ENCODE results near the gene PRKAG2. TPM values are rescaled to one million over a fixed set of nuclear protein-coding genes. Genes with fewer than 3 reads are reported as not detected.

The PRKAG2 gene
- total and polyA plus RNA-seq, 2 of the 8 experiments (the other 6 are each of a cell fraction or from before 2014, with no cell fraction given) = 7.5 to 18.1 TPM

GRCh38 chr7:151693140-151693539 lies 183.8 kb downstream of the PRKAG2 start:
- H3K4me3 ChIP-seq (ENCODE audit: extremely low read depth in 1 of 4, insufficient read depth in 2 of 4, low read depth in 3 of 4, low read length in 4 of 4) = no peak overlapping the region
- no peak overlapping the region for H2BK15ac ChIP-seq (ENCODE audit: low read length)
- TF ChIP-seq MAFK (IDR thresholded peaks at IDR 0.05; ENCODE audit: low read depth, low read length) (no peak), GABPA (IDR thresholded peaks at IDR 0.05; ENCODE audit: borderline replicate concordance, insufficient read depth, low read length) (no peak), BCL11A (IDR thresholded peaks at IDR 0.05; ENCODE audit: low read depth in 2 of 2, low read length in 2 of 2) (no peak)
- H3K23me2 ChIP-seq (ENCODE audit: low read depth, low read length) = no peaks in the 10 kb centered on the region
- no peak overlapping the region for H4K8ac ChIP-seq (ENCODE audit: extremely low read depth, insufficient read depth, low read length)
- H3K27me3 ChIP-seq (replicated peaks in 1 of 4; ENCODE audit: control insufficient read depth in 3 of 4, extremely low read depth in 1 of 4, insufficient read depth in 3 of 4, low read length in 3 of 4) = no peaks in the 10 kb centered on the region
- no peaks in the 10 kb centered on the region for H3K79me1 ChIP-seq (ENCODE audit: low read depth, low read length)
- no peak overlapping the region for H4K91ac ChIP-seq (replicated peaks; ENCODE audit: insufficient read length, low read length)
- no peak overlapping the region for H2BK12ac ChIP-seq (ENCODE audit: low read depth, low read length)
- H3K18ac ChIP-seq (ENCODE audit: extremely low read depth, low read length) = no peak overlapping the region
- H3K4ac ChIP-seq (replicated peaks; ENCODE audit: insufficient read length, low read depth, low read length) = no peak overlapping the region
- CTCF ChIA-PET (ENCODE audit: partially characterized antibody) = interaction anchor here (0.8 to 2.4 kb wide), 6 partner anchors 8 to 1347 kb away, joined by 3 to 9 read pairs (median 4); no protein-coding TSS in a partner anchor
- peaks cover 0 to 18% (median 13%) of the 10 kb centered on the region in 4 experiments; a peak in 6 of 7 replicates for H3K4me1 ChIP-seq (replicated peaks in 1 of 4; ENCODE audit: control insufficient read depth in 3 of 4, insufficient read depth in 4 of 4, low read length in 3 of 4)
- 81% methylated on average over 11 of the region's 11 CpGs; no CpG with 5 or more reads in 1 of the 2 experiments for WGBS, 2 experiments (ENCODE audit: extremely low coverage in 1 of 2, insufficient coverage in 1 of 2, insufficient read length in 1 of 2, insufficient replicate concordance in 2 of 2, low coverage in 1 of 2, low lambda C conversion rate in 2 of 2, missing lambda C conversion rate in 1 of 2)
- H2BK120ac ChIP-seq (replicated peaks; ENCODE audit: low read depth, low read length) = no peak overlapping the region
- H3K56ac ChIP-seq (replicated peaks; ENCODE audit: insufficient read length, low read depth, low read length) = no peak overlapping the region
- no peak for FAIRE-seq
- no peaks in the 10 kb centered on the region for H3K36me3 ChIP-seq (ENCODE audit: control insufficient read depth in 2 of 4, insufficient read depth in 4 of 4, low read length in 3 of 4)
- no peak overlapping the region for H2AK5ac ChIP-seq (ENCODE audit: low read depth, low read length)
- no peak overlapping the region for H3K4me2 ChIP-seq (ENCODE audit: insufficient read depth in 1 of 2, low read depth in 2 of 2, low read length in 2 of 2)
- H3K27ac ChIP-seq (ENCODE audit: low read depth, low read length) = peak overlapping the region; percentile 19; the same call in 1 of the 2 replicates
- H2BK5ac ChIP-seq (ENCODE audit: low read depth, low read length) = 0 out of 2 replicates have a peak overlapping the region, but pooled peaks have one; percentile 35
- no peak overlapping the region for H4K5ac ChIP-seq (ENCODE audit: insufficient read length, low read depth, low read length)
- no peak overlapping the region; the same call in 1 of the 2 replicates for H2BK20ac ChIP-seq (ENCODE audit: low read length)
- no peak for DNase-seq (ENCODE audit: low read depth in 1 of 2, low spot score in 2 of 2)
- no peak overlapping the region for H2AFZ ChIP-seq (ENCODE audit: low read length)
- no peak overlapping the region for H3K9ac ChIP-seq (replicated peaks in 1 of 4; ENCODE audit: extremely low read depth in 1 of 4, low read depth in 3 of 4, low read length in 3 of 4)
- H3K23ac ChIP-seq (ENCODE audit: insufficient read length) = no peak overlapping the region
- H3K14ac ChIP-seq (ENCODE audit: insufficient read length) = no peak overlapping the region
- no peaks in the 10 kb centered on the region for H3K79me2 ChIP-seq (ENCODE audit: control insufficient read depth in 1 of 2, insufficient read depth in 2 of 2, low read length in 2 of 2)
- POLR2A ChIA-PET (ENCODE audit: partially characterized antibody) = interaction anchor here (0.8 kb wide), 1 partner anchor 61 kb away, joined by 4 read pairs; no protein-coding TSS in a partner anchor
- no peaks in the 10 kb centered on the region for H3K9me3 ChIP-seq (ENCODE audit: insufficient read depth in 2 of 2, low read depth in 1 of 2, low read length in 1 of 2)
- H4K20me1 ChIP-seq (replicated peaks in 1 of 2; ENCODE audit: control insufficient read depth in 1 of 2, insufficient read depth in 2 of 2, low read length in 2 of 2) = no peaks in the 10 kb centered on the region

Data from H1 (cell line).